Measurements from ENCODE around the gene CCDC194. TPM values are rescaled to one million over a fixed set of nuclear protein-coding genes. Genes with fewer than 3 reads are reported as not detected.
A peak's percentile ranks its signal among the peaks of the same experiment; 100 is the strongest.

The CCDC194 gene
- total RNA-seq, 1 donor from 2014 or later: not detected

DNA sequence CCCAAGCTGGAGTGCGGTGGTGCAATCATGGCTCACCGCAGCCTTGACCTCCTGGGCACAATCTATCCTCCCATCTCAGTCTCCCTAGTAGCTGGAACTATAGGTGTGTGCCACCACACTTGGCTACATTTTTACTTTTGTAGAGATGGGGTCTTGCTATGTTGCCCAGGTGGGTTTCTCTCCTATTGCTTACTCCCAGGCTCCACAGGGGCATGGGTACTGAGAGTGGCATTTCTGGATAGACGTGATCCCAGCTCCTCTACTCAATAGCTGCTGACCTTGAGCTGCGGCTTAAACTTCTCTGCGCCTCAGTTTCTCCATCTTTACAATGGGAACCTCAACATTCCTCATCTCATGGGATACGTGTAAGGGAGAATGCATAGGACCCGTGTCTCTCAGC, 37.4 kb upstream of the CCDC194 start:
- intact Hi-C loops (cut with DNase I): no loop called here
- TF ChIP-seq, protein P1, sequence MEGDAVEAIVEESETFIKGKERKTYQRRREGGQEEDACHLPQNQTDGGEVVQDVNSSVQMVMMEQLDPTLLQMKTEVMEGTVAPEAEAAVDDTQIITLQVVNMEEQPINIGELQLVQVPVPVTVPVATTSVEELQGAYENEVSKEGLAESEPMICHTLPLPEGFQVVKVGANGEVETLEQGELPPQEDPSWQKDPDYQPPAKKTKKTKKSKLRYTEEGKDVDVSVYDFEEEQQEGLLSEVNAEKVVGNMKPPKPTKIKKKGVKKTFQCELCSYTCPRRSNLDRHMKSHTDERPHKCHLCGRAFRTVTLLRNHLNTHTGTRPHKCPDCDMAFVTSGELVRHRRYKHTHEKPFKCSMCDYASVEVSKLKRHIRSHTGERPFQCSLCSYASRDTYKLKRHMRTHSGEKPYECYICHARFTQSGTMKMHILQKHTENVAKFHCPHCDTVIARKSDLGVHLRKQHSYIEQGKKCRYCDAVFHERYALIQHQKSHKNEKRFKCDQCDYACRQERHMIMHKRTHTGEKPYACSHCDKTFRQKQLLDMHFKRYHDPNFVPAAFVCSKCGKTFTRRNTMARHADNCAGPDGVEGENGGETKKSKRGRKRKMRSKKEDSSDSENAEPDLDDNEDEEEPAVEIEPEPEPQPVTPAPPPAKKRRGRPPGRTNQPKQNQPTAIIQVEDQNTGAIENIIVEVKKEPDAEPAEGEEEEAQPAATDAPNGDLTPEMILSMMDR (IDR thresholded peaks at IDR 0.05): no peak

DNA sequence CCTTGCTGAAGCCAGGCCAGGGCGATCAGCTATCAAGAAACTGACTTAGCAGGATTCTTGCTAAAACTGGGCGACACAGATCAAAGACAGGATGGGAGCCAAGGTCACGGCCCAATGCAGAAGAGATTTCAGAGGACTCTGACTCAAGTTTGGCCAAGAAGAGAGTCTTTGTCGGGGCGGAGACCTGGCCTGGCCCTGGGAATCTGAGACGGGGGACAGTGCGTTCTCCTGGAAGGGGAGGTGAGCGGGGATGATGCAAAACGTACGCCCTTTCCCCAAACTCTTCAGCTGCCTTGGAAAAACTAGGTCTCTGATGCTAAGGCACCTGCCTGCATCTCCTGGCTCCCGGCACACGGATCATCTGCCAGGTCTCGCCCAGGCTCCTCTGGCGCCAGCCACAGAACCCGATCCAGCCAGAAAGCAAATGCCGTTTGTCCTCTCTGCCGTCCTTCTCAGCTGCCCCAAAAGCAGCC, 35.7 kb upstream of the CCDC194 start:
- Histone ChIP-seq H3K27me3 (no peaks in the 10 kb centered on the region), H3K4me3 (no peak overlapping the region)
- intact Hi-C loops (cut with DNase I): no loop called here

More for the DNA sequence above, 37.4 kb upstream of the CCDC194 start:
- no peak overlapping the region for H3K27ac ChIP-seq
- H3K36me3 ChIP-seq: no peaks in the 10 kb centered on the region
- H3K9me3 ChIP-seq: no peaks in the 10 kb centered on the region
- DNase-seq (ENCODE audit: low spot score in 2 of 2): no peak
- H3K4me3 ChIP-seq: no peak overlapping the region
- no peaks in the 10 kb centered on the region for H3K4me1 ChIP-seq
- H3K27me3 ChIP-seq: no peaks in the 10 kb centered on the region

DNA sequence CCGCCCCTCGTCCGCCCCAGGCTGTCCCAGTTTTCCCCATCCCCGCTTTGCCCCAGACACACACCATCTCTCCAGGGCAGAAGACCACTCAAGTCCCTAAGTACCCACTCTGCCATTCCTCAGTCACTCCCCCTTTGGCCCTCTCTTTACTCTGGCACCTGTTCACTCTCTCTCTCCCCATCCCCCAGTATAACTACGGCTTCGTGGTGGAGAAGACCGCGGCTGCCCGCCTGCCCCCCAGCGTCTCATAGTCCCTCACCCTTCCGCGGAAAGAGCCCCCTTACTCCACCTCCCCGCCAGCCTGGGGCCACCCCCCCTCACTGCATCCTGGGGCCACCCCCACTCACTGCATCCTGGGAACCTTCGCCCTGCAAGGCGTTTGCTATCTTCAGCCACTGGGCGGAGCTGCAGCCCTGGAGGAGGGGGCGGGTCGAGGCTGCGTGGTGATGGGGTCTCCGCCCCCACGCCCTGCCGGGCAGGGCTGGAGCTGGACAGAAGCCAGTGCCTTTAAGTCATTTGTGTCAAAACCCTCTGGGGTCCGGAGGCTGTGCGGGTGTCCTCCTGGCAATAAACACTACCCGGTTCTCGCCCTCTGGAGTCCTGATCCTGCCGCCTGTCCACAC, 30.9 kb upstream of the CCDC194 start:
- peaks cover 0 to 6% of the 10 kb centered on the region in 2 donors for H3K4me1 ChIP-seq
- no peaks in the 10 kb centered on the region for H3K9me3 ChIP-seq
- intact Hi-C loops (cut with DNase I): no loop called here
- peaks cover 0 to 3% of the 10 kb centered on the region in 2 donors for H3K36me3 ChIP-seq
- DNase-seq (ENCODE audit: low spot score in 2 of 2): no peak
- H3K4me3 ChIP-seq: no peak overlapping the region
- TF ChIP-seq, protein P1 (IDR thresholded peaks at IDR 0.05): peak in 2 of 3 experiments; percentile 5 to 52
- H3K27ac ChIP-seq: no peak overlapping the region
- H3K27me3 ChIP-seq: no peaks in the 10 kb centered on the region

More for the DNA sequence above, 35.7 kb upstream of the CCDC194 start:
- H3K36me3 ChIP-seq: no peaks in the 10 kb centered on the region
- TF ChIP-seq, protein P1 (IDR thresholded peaks at IDR 0.05): no peak
- no peak for DNase-seq (ENCODE audit: low spot score in 2 of 2)
- no peak overlapping the region for H3K27ac ChIP-seq
- no peaks in the 10 kb centered on the region for H3K9me3 ChIP-seq
- H3K4me1 ChIP-seq: no peaks in the 10 kb centered on the region

DNA sequence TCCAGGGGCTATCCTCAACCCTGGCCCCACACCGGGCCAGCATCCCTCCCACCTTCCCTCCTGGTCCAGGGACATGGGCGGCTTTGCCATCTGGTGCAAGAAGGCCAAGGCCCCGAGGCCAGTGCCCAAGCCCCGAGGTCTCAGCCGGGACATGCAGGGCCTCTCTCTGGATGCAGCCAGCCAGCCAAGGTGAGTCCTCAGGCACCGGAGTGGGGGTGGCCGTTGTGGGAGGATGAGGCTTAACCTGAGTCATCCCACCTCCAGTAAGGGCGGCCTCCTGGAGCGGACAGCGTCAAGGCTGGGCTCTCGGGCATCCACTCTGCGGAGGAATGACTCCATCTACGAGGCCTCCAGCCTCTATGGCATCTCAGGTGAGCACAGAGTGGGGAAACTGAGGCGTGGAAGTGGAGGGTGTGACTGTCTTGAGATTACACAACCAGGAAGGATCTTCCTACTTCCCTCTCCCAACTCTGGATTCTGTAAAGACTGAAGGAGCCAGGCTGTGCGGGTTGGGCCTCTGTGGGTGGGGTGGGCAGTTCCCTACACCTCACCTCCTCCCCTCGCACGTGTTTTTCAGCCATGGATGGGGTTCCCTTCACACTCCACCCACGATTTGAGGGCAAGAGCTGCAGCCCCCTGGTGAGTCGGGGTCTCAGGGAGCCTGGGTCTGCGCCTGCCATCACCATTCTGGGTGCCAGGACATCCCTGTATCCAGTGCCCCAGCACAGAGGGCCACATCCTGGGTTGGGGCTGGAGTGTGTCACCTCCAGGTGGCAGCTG, 29.6 kb upstream of the CCDC194 start:
- Histone ChIP-seq H3K27me3 (no peaks in the 10 kb centered on the region), H3K4me1 (peaks cover 5 to 6% of the 10 kb centered on the region in 2 donors), H3K36me3 (peaks cover 0 to 3% of the 10 kb centered on the region in 2 donors), H3K4me3 (no peak overlapping the region), H3K27ac (no peak overlapping the region), H3K9me3 (no peaks in the 10 kb centered on the region)
- TF ChIP-seq, protein P1 (IDR thresholded peaks at IDR 0.05): no peak
- DNase-seq (ENCODE audit: low spot score in 2 of 2): no peak
- intact Hi-C loops (cut with DNase I): no loop called here

DNA sequence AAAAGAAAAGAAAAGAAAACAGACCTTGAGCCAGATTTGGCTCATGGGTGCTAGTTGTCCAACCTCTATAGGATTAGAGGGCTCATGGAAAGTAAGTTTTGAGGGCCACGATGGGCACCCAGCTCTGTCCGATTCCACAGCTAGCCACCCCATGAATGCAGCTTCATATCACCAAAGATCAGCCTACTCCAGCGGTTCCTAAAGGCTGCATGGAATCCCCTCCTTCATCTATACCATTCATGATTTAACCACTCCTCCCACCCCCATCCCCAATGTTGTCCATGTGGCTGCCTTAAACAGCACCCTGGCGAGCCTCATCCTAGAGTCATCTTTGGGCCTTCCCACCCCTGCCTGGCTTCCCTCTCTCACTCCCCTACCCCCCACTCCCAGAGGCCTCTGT, 27.9 kb upstream of the CCDC194 start:
- H3K4me1 ChIP-seq: peaks cover 5 to 6% of the 10 kb centered on the region in 2 donors
- intact Hi-C loops (cut with DNase I): loop anchor here (2.0 kb wide), 1 partner anchor 49 kb away; the partner anchor contains the start of gene SLC27A1
- TF ChIP-seq, protein P1 (IDR thresholded peaks at IDR 0.05): no peak

More for the DNA sequence above, 27.9 kb upstream of the CCDC194 start:
- H3K4me3 ChIP-seq: no peak overlapping the region
- no peaks in the 10 kb centered on the region for H3K27me3 ChIP-seq
- H3K27ac ChIP-seq: no peak overlapping the region
- peaks cover 0 to 3% of the 10 kb centered on the region in 2 donors for H3K36me3 ChIP-seq
- no peak for DNase-seq (ENCODE audit: low spot score in 2 of 2)
- no peaks in the 10 kb centered on the region for H3K9me3 ChIP-seq
